T47D (cell line): ENCODE measurements around the gene ZNF138.

Experiments
- DNase-seq, 2 experiments: peaks; one replicate each; pipeline versions ENCODE4 v3.0.0 to v3.0.0-alpha.2; 2011 to 2012; ENCODE audit warnings: low read depth in 1 of 2, low spot score in 1 of 2
- JUND ChIP-seq: IDR thresholded peaks from 2 replicates; pipeline ENCODE4 v1.6.1; 2012; ENCODE audit warnings: low read depth
- in situ Hi-C: cut with HindIII; loops from 2 replicates; pipeline ENCODE4 v1.10.0; 2016; ENCODE audit warnings: low sequenced_read_pairs, low pct_unique_long_range_greater_than_20kb

Gene ZNF138

GRCh38 chr7:64879800-64880199 is 85.6 kb downstream of the ZNF138 start:
- TF ChIP-seq JUND, result no peak
- in situ Hi-C loops, result no loop called here
- DNase-seq, result peak in 1 of 2 experiments; percentile 11

- DNase-seq, result no peak
- TF ChIP-seq JUND, result no peak
- in situ Hi-C loops, result no loop called here
Measured at GRCh38 chr7:64880322-64881297, 86.4 kb downstream of the ZNF138 start.

- in situ Hi-C loops, result no loop called here
- no peak for TF ChIP-seq JUND
- DNase-seq, result peak in 1 of 2 experiments; percentile 14
Measured at GRCh38 chr7:64881461-64882287, 87.4 kb downstream of the ZNF138 start.

GRCh38 chr7:64882341-64883112 is 88.3 kb downstream of the ZNF138 start:
- no peak for TF ChIP-seq JUND
- in situ Hi-C loops, result no loop called here
- peak in 1 of 2 experiments; percentile 4 for DNase-seq
